HL-60 (cell line): ENCODE data around the gene CSNK2A2.

Experiments used
- CTCF ChIP-seq: IDR thresholded peaks from one replicate; pipeline ENCODE4 v1.5.1; 2011; ENCODE audit warnings: low read length, control low read depth, inconsistent platforms; ENCODE audit not compliant: insufficient read depth
- GABPA ChIP-seq: IDR thresholded peaks from 2 replicates; pipeline ENCODE4 v1.6.1; 2012; ENCODE audit warnings: low read depth
- POLR2AphosphoS5 ChIP-seq: IDR thresholded peaks from 2 replicates; pipeline ENCODE4 v1.6.1; 2012; ENCODE audit warnings: low read depth

DNA sequence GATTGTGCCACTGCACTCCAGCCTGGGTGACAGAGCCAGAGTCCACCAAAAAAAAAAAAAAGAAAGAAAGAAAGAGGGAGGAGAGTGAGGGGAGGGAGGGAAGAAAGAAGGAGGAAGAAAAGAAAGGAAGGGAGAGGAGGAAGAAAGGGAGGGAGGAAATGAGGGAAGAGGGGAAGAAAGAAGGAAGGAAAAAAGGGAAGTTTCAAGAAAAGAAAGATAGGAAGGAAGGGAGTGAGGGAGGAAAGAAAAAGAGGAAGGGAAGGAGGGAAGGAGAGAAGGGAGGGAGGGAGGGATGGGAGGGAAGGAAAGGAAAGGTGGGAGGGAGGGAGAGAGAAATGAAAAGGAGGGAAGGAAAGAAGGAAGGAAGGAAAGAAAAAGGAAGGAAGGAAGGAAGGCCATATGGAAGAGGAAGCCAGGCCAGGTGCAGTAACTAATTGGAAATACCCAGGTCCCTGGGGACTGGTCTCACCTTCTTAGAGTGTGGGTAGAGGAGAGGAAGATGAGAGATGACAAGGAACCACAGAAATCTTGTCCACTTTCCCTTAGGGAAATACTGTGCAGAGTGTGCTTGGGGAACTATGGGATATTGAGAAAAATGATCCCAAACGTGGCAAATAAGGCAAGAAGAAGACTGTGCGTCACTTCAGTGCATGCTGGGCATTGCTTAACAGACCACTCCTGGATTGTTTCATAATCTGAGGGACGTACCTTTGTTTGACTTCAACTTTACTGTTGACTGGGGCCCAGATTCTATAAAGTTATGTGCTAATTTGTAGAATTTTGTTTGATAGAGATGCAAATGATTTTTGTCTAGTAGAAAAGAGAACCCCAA lies 15.1 kb upstream of the CSNK2A2 start:
- TF ChIP-seq CTCF (no peak), POLR2AphosphoS5 (no peak), GABPA (no peak)
